Measurements from ENCODE around the gene CACNA2D4. TPM values are rescaled to one million over a fixed set of nuclear protein-coding genes. Genes with fewer than 3 reads are reported as not detected.

The CACNA2D4 gene
- total and polyA plus RNA-seq, 8 donors, result 1.5 to 6.5 (median 1.9) TPM

- peaks cover 0 to 28% of the 10 kb centered on the region in 2 donors for H3K27me3 ChIP-seq
- TF ChIP-seq, protein P1, sequence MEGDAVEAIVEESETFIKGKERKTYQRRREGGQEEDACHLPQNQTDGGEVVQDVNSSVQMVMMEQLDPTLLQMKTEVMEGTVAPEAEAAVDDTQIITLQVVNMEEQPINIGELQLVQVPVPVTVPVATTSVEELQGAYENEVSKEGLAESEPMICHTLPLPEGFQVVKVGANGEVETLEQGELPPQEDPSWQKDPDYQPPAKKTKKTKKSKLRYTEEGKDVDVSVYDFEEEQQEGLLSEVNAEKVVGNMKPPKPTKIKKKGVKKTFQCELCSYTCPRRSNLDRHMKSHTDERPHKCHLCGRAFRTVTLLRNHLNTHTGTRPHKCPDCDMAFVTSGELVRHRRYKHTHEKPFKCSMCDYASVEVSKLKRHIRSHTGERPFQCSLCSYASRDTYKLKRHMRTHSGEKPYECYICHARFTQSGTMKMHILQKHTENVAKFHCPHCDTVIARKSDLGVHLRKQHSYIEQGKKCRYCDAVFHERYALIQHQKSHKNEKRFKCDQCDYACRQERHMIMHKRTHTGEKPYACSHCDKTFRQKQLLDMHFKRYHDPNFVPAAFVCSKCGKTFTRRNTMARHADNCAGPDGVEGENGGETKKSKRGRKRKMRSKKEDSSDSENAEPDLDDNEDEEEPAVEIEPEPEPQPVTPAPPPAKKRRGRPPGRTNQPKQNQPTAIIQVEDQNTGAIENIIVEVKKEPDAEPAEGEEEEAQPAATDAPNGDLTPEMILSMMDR (IDR thresholded peaks at IDR 0.05), result no peak
- H3K9me3 ChIP-seq, result no peaks in the 10 kb centered on the region
- peak overlapping the region; percentile 62 to 94 for H3K27ac ChIP-seq
- no peak for DNase-seq
- H3K4me1 ChIP-seq, result peaks cover 0 to 49% of the 10 kb centered on the region in 2 donors
- no peak overlapping the region for H3K4me3 ChIP-seq
- H3K36me3 ChIP-seq, result no peaks in the 10 kb centered on the region
- no peak for ATAC-seq
- intact Hi-C loops (cut with DNase I), result no loop called here
Measured at GRCh38 chr12:1811948-1812291, 106.5 kb downstream of the CACNA2D4 start.

GRCh38 chr12:1811281-1811947 is 107.0 kb downstream of the CACNA2D4 start:
- intact Hi-C loops (cut with DNase I), result no loop called here
- H3K9me3 ChIP-seq, result no peaks in the 10 kb centered on the region
- no peaks in the 10 kb centered on the region for H3K36me3 ChIP-seq
- TF ChIP-seq, protein P1 (IDR thresholded peaks at IDR 0.05), result no peak
- peak overlapping the region in 1 of 2 donors; percentile 16 for H3K4me3 ChIP-seq
- ATAC-seq (peak; percentile 30), DNase-seq (peak in 2 of 4 donors; percentile 61 to 73)
- H3K4me1 ChIP-seq, result peaks cover 0 to 49% of the 10 kb centered on the region in 2 donors
- H3K27me3 ChIP-seq, result peaks cover 0 to 25% of the 10 kb centered on the region in 2 donors
- peak overlapping the region in 1 of 2 donors; percentile 94 for H3K27ac ChIP-seq

DNA sequence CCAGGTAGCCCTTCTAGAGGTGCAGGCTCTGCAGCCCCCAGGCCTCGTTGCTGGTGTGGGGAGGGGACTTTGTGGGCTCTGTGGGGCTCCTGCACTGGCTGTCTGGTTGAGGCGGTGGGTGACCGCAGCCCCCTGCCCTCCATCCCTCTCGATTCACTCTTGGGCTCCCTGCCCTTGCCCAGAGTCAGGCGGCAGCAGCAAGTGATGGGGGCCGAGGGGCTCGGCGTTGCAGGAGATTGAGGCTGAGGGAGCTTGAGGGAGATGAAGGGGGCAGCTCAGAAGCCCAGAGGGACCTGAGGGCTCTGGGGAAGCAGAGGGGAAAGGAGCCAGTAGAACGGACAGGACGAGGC is 107.5 kb downstream of the CACNA2D4 start:
- H3K9me3 ChIP-seq, result no peaks in the 10 kb centered on the region
- DNase-seq (peak in 1 of 4 donors; percentile 64), ATAC-seq (no peak)
- H3K4me3 ChIP-seq, result no peak overlapping the region
- TF ChIP-seq, protein P1 (IDR thresholded peaks at IDR 0.05), result no peak
- H3K36me3 ChIP-seq, result no peaks in the 10 kb centered on the region
- peak overlapping the region in 1 of 2 donors; percentile 94 for H3K27ac ChIP-seq
- intact Hi-C loops (cut with DNase I), result no loop called here
- H3K4me1 ChIP-seq, result peaks cover 0 to 49% of the 10 kb centered on the region in 2 donors
- H3K27me3 ChIP-seq, result peaks cover 0 to 19% of the 10 kb centered on the region in 2 donors

GRCh38 chr12:1810201-1810930 is 108.1 kb downstream of the CACNA2D4 start:
- Histone ChIP-seq H3K4me1 (peaks cover 0 to 49% of the 10 kb centered on the region in 2 donors), H3K36me3 (no peaks in the 10 kb centered on the region), H3K27ac (peak overlapping the region in 1 of 2 donors; percentile 66), H3K4me3 (no peak overlapping the region), H3K9me3 (no peaks in the 10 kb centered on the region), H3K27me3 (peaks cover 0 to 17% of the 10 kb centered on the region in 2 donors)
- intact Hi-C loops (cut with DNase I), result no loop called here
- peak in 1 of 4 donors; percentile 51 for DNase-seq
- TF ChIP-seq, protein P1 (IDR thresholded peaks at IDR 0.05), result no peak
- ATAC-seq, result no peak

DNA sequence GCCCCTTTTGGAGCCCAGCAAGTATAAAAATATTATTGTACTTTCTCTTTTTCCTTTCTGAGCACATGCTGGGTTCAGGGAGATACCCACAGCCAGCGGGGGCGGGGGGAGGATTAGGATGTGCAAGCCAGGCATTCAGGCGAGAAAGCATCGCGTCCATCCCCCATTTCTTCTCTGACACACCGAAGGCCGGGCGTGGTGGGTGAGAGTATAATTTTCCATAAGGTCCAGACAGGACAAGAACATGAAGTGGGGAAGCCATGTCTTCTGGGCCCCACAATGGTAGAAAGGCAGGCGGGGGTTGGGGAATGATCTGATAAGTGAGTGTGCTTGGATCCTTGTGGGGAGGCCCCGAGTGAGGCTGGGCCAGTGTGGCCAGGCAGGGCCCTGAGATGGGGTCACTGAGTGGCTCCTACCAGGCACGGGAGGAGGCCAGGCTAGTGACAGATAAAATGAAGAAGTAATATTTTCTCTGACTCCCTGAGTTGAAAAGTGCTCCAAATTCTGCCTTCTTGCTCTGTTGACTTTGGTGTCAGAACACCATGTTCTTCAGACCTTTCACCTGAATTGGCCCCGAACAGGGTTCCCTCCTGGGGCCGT is 108.8 kb downstream of the CACNA2D4 start:
- peaks cover 0 to 52% of the 10 kb centered on the region in 2 donors for H3K4me1 ChIP-seq
- ATAC-seq (no peak), DNase-seq (peak in 1 of 4 donors; percentile 35)
- no peak overlapping the region for H3K4me3 ChIP-seq
- H3K9me3 ChIP-seq, result no peaks in the 10 kb centered on the region
- intact Hi-C loops (cut with DNase I), result no loop called here
- no peaks in the 10 kb centered on the region for H3K36me3 ChIP-seq
- peak overlapping the region in 1 of 2 donors; percentile 66 for H3K27ac ChIP-seq
- peaks cover 0 to 10% of the 10 kb centered on the region in 2 donors for H3K27me3 ChIP-seq
- TF ChIP-seq, protein P1 (IDR thresholded peaks at IDR 0.05), result no peak
